NB4 (cell line): ENCODE data around the gene GPR137B.

Source experiments
- DNase-seq: peaks from one replicate; pipeline ENCODE4 v3.0.0; 2010; ENCODE audit warnings: low read depth
- H3K4me3 ChIP-seq: one replicate; pipeline ENCODE4 v1.5.1; 2011; ENCODE audit warnings: mild to moderate bottlenecking, low read depth, low read length, moderate library complexity
- CTCF ChIP-seq: IDR thresholded peaks from one replicate; pipeline ENCODE4 v1.5.1; 2012; ENCODE audit warnings: low read depth, low read length
- MAX ChIP-seq: IDR thresholded peaks from 2 replicates; pipeline ENCODE4 v1.6.1; 2011; ENCODE audit warnings: low read depth, low read length
- MYC ChIP-seq: IDR thresholded peaks from 2 replicates; pipeline ENCODE4 v1.6.1; 2011; ENCODE audit warnings: low read depth, low read length
- POLR2A ChIP-seq: IDR thresholded peaks from 2 replicates; pipeline ENCODE4 v1.6.1; 2011; ENCODE audit warnings: mild to moderate bottlenecking; ENCODE audit not compliant: insufficient read length; ENCODE audit errors: extremely low read depth

The GPR137B gene

DNA sequence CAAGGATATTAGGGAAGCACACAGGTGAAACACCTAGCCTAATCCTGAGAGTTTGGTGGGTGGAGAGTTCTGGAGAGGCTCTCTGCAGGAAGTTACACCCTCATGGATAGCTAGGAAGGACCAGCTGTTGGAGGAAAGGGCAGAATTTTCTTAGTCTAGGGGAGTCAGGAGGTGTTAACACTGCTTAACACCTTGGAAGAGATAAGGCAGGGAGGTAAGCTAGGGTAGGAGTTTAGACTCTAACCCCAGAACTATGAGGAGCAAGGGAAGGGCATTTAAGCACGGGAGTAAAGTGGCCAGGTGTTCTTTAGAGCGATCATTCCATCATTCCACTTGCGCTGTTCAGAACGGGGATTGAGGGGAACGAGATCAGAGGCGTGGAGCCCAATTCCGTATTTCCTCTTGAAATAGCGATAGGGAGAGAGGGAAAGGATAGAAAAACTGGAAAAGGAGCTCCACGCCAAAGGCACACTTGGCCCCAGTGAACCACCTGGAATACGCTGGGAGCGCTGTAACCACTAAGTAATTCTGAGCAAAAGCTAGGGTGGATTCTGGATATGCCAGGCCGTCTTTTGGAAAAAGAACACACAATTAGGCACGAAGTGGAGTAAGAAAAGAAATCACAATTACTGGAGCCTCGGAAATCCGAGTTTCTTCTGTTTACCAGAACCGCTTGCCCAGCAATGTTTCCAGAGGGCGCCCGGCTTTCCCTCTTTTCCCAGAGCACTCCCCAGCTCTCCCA lies 1.5 kb upstream of the GPR137B start:
- TF ChIP-seq MYC (no peak), CTCF (no peak), MAX (no peak), POLR2A (no peak)
- DNase-seq, result no peak
- H3K4me3 ChIP-seq, result no peak overlapping the region

DNA sequence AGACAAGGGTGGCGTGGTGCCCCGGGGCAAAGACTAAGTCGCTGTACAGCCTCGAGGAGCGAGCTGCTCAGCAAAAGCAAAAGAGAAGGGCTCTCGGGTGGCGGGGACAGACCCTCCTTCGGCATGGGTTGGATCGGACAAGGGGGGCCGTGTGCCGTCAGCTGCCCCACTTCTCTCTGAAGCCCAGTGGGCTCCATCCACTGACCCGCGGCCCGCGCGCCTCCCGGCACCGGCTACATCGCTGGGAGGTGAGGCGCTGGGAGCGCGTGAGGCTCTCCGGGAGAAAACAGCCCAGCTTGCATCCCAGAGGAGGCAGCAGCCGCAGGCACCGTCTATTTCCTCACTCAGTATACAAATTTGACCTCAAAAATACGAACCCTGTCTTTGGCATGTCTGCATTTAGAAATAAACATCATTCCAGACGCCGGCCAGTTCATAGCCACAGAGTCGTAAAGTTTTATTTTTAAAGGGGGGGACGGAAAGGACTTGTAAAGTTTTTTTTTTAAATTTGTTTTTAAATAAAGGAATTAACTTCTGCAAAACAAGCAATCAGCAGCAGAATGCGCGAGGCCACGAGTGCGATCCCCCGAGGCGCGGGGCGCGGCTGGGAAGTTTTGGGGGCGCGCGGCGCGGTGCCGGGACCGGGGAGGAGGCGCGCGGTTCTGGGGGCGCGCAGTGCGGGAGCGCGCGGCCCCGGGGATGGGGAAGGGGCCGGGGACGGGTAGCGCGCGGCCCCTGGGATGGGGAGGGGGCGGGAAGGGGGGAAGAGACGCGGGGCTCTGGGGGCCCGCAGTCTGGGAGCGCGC lies 689 bp upstream of the GPR137B start:
- no peak overlapping the region for H3K4me3 ChIP-seq
- TF ChIP-seq POLR2A, result no peak
- no peak for TF ChIP-seq MAX
- TF ChIP-seq MYC, result no peak
- TF ChIP-seq CTCF, result no peak
- DNase-seq, result peak; percentile 18

- peak overlapping the region; percentile 47 for H3K4me3 ChIP-seq
- TF ChIP-seq MAX (no peak), POLR2A (no peak)
- DNase-seq, result peak; percentile 66
Measured at GRCh38 chr1:236143104-236143948, 987 bp downstream of the GPR137B start.

DNA sequence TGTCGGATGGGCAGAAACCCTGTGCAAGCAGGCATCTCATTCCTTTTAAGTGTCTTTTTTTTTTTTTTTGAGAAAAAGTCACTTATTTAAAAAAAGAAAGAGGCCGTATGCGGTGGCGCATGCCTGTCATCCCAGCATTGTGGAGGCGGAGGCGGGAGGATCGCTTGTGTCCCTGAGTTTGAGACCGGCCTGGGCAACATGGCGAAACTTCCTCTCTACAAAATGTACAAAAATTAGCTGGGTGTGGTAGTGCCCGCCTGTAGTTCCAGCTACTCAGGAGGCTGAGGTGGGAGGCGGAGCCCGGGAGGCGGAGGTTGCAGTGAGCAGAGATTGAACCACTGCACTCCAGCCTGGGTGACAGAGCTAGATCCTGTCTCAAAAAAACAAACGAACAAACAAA lies 1.7 kb downstream of the GPR137B start:
- DNase-seq, result no peak
- H3K4me3 ChIP-seq, result no peak overlapping the region
- TF ChIP-seq POLR2A, result no peak
- no peak for TF ChIP-seq MYC
- no peak for TF ChIP-seq CTCF
- TF ChIP-seq MAX, result no peak

GRCh38 chr1:236144446-236145150 lies 2.3 kb downstream of the GPR137B start:
- no peak for TF ChIP-seq POLR2A
- TF ChIP-seq MAX, result no peak
- TF ChIP-seq CTCF, result no peak
- no peak for TF ChIP-seq MYC
- DNase-seq, result no peak
- no peak overlapping the region for H3K4me3 ChIP-seq
